ENCODE data around the gene HOXA9. TPM values are rescaled to one million over a fixed set of nuclear protein-coding genes. Genes with fewer than 3 reads are reported as not detected.

Gene HOXA9
- total and polyA plus RNA-seq, 10 donors, result 0.46 to 3.0 (median 0.98) TPM

DNA sequence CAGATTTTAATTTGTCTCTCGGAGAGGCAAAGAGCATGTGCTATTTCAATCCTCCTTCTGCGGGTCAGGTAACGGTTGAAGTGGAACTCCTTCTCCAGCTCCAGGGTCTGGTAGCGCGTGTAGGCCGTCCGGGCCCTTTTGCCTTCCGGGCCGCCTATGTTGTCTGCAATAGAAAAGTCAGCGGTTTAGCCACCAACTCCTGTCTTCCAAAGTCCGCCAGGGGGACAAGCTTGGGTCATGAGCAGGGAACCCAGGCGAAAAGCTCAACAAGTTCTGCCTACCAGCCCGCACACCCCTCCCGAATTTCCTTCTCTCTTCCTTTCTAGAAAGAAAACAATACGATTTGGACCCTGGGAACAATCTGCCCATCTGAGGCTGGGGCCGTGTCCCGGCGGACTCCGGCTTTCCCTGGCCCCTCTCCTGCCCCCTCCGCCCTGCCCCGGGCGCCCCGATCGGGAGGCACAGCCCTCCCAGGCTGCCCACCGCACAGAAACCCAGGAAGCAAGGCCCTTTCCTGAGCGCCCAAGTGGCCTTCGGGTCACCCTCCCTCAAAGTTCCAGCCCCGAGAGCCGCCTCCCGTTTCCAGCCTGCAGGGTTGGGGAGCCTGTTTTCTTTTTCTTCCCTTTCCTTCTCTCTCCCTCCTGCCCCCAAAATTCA is 23.3 kb downstream of the HOXA9 start:
- H3K4me3 ChIP-seq, result peak overlapping the region; percentile 44 to 77 (median 49)
- WGBS, 5 donors, result 47 to 78% (median 73%) methylated on average over 30 of the region's 30 CpGs
- TF ChIP-seq POLR2AphosphoS5 (IDR thresholded peaks at IDR 0.05), result peak in 1 of 3 donors; percentile 56
- TF ChIP-seq, protein P1, sequence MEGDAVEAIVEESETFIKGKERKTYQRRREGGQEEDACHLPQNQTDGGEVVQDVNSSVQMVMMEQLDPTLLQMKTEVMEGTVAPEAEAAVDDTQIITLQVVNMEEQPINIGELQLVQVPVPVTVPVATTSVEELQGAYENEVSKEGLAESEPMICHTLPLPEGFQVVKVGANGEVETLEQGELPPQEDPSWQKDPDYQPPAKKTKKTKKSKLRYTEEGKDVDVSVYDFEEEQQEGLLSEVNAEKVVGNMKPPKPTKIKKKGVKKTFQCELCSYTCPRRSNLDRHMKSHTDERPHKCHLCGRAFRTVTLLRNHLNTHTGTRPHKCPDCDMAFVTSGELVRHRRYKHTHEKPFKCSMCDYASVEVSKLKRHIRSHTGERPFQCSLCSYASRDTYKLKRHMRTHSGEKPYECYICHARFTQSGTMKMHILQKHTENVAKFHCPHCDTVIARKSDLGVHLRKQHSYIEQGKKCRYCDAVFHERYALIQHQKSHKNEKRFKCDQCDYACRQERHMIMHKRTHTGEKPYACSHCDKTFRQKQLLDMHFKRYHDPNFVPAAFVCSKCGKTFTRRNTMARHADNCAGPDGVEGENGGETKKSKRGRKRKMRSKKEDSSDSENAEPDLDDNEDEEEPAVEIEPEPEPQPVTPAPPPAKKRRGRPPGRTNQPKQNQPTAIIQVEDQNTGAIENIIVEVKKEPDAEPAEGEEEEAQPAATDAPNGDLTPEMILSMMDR (IDR thresholded peaks at IDR 0.05 in 8 of 11, conservative IDR thresholded peaks at IDR 0.05 in 3 of 11), result peak in 4 of 11 experiments; percentile 9 to 33 (median 24)
- TF ChIP-seq POLR2A (IDR thresholded peaks at IDR 0.05), result no peak
- DNase-seq, result peak; percentile 68
- H3K4me1 ChIP-seq, result peaks cover 0 to 25% (median 2%) of the 10 kb centered on the region in 6 donors
- no peaks in the 10 kb centered on the region for H3K36me3 ChIP-seq
- H3K27ac ChIP-seq, result peak overlapping the region; percentile 66 to 95 (median 82)
- intact Hi-C loops (cut with DNase I; ENCODE audit: low total_unique reads), result loop anchor here (2.0 kb wide), 1 partner anchor 453 kb away; no protein-coding TSS in a partner anchor
- peaks cover 0 to 73% (median 19%) of the 10 kb centered on the region in 7 donors for H3K27me3 ChIP-seq (replicated peaks in 1 of 7)
- no peaks in the 10 kb centered on the region for H3K9me3 ChIP-seq

DNA sequence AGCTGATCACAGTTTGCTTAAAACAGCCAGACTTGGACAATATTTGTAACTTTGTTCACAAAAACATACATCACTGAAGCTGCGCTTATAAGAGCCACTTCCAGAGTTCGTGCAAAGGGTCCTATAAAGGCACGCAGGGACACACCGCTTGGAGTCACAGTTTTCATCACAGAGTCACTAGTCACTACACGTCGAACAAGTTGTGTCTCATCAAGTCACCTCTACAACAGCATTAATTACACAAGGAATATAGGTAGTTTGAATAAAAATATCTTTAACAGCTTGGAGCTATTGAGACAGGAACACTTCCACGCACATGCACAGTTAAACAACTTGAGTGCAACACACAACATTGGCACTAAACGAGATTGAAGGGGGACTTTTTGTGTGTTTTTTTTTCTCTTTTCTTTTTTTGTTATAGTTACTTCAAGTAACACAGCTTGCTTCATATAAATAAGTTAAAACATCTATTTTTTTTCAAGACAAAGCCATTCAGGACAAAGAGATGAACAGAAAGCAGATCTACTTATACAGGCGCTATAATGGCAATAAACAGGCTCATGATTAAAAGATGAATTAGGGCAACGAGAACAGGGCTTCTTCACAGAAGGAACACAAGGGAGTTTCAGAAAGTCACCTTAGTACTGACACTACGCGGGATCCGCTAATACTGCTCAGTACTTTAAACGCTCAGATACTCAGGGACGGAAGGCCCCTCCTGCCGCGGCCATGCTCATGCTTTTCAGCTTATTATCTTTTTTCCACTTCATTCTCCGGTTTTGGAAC is 24.0 kb downstream of the HOXA9 start:
- Histone ChIP-seq H3K27ac (peak overlapping the region in 7 of 8 donors; percentile 74 to 95 (median 82)), H3K36me3 (no peaks in the 10 kb centered on the region), H3K4me3 (peak overlapping the region in 4 of 8 donors; percentile 44 to 77 (median 58)), H3K4me1 (peaks cover 0 to 33% (median 4%) of the 10 kb centered on the region in 6 donors), H3K9me3 (no peaks in the 10 kb centered on the region), H3K27me3 (replicated peaks in 1 of 7) (peaks cover 0 to 73% (median 12%) of the 10 kb centered on the region in 7 donors)
- intact Hi-C loops (cut with DNase I; ENCODE audit: low total_unique reads), result loop anchor here (2.0 kb wide), 1 partner anchor 453 kb away; no protein-coding TSS in a partner anchor
- WGBS, 5 donors, result 78 to 90% (median 88%) methylated on average over 18 of the region's 18 CpGs
- TF ChIP-seq POLR2AphosphoS5 (IDR thresholded peaks at IDR 0.05), result no peak
- TF ChIP-seq, protein P1 (IDR thresholded peaks at IDR 0.05 in 8 of 11, conservative IDR thresholded peaks at IDR 0.05 in 3 of 11), result no peak
- no peak for TF ChIP-seq POLR2A (IDR thresholded peaks at IDR 0.05)
- DNase-seq, result no peak

DNA sequence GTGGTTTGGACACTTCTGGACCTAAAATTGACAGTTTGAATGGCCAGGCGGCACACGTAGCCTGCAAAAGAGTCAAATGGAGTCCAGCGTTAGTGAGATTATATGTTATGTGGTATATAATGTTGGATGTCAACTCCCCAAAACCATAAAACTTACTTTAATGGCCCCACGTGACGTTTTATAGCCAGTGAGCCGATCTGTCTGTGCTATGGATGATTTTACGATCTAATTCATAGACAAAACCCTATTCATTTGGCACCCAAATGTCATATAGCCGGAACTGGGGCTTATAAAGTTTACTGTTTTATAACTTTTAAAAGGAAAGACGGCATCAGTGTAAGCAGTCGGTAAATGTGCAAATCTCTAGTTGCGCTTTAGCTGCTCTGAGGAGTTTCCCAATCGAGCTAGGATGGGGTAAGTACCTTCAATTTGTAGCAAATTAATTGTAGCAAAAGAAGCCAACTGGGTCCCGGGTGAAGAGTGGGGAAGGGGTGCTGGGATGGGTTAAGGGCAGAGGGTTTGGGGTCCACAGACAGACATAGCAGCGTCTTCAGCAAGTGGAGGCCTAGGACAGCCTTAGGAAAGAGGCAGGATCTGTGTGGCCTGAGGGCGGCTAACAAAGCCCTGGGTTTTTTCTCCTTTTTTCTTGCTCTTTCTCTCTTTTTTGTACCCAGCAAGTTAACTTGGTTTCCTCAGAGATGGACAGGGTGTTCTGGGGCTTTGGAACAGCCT is 25.0 kb downstream of the HOXA9 start:
- Histone ChIP-seq H3K4me3 (no peak overlapping the region), H3K4me1 (peaks cover 0 to 42% (median 12%) of the 10 kb centered on the region in 6 donors), H3K9me3 (no peaks in the 10 kb centered on the region), H3K36me3 (no peaks in the 10 kb centered on the region), H3K27me3 (replicated peaks in 1 of 7) (peaks cover 0 to 73% (median 12%) of the 10 kb centered on the region in 7 donors), H3K27ac (peak overlapping the region in 2 of 8 donors; percentile 35 to 57)
- intact Hi-C loops (cut with DNase I; ENCODE audit: low total_unique reads), result loop anchor here (2.0 kb wide), 1 partner anchor 451 kb away; no protein-coding TSS in a partner anchor
- DNase-seq, result no peak
- TF ChIP-seq, protein P1 (IDR thresholded peaks at IDR 0.05 in 8 of 11, conservative IDR thresholded peaks at IDR 0.05 in 3 of 11), result no peak
- TF ChIP-seq POLR2AphosphoS5 (IDR thresholded peaks at IDR 0.05) (no peak), POLR2A (IDR thresholded peaks at IDR 0.05) (no peak)
- 87 to 94% (median 90%) methylated on average over 15 of the region's 15 CpGs for WGBS, 5 donors
